ENCODE data around the gene LRP1B.

The LRP1B gene

DNA sequence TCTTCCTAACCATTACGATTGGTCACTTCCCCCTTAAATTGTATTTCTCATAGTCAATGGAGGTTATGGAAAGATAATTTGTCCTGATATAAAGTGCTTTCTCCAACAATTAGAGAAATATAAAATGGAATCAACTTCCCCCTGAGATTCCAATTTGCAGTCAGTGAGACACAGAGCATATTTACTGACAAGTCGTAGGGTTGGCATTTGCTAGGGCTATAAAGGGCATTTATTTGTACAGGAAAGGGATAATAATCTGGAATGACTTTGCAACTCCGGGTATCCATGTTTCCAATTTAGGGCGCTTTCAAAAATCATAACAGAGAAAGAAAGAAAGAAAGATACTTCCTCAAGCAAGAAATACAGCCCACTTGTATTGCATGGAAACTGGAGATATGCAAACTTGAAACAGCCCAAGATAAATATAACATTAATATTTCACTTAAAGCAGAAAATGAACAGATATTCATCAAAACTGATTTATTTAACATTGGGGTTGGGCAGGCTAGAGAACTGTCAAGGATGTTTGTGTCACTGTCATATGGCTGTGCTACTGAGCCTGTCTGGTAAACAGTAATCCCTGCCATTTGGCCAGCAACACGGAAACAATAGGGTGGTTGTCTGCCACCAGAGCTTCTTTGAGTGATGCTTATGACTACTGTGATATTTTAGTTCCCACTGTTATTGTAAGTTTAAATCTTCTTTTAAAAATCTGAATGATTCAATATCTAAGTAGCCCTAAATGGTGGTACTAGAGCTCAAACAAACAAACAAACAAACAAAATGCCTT is 621.8 kb downstream of the LRP1B start:
- DNase-seq (ENCODE audit: low spot score) = no peak

DNA sequence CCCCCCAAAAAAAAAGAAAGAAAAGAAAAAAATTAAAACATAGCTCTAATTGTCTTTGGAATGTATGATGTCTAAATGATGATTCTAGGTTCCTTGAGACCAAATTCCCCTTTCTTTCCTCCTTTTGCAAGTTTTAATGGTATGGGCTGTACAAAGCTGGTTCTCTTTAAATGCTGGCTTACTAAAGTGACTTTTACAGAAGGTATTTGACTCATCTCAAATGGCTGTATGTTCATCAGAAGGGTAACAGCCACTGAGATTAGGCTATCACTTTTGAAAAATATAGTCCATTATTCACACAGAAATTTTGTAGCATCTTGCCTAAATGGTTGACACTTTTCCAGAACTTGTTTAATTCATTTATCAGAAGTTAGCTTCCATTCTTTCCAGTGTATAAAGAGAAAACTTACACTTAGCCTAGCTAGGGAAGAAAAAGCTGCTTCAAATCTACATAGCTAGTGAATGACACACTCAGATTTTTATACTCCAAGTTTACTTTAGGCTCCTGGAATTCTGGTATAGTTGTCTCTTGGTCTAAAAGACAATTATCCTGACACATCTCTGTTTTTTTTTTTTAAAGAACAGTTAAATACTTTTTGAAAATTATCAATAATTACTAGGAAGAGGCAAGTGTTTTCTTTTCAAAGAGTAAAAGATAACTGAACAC is 622.6 kb downstream of the LRP1B start:
- DNase-seq (ENCODE audit: low spot score) = no peak

DNA sequence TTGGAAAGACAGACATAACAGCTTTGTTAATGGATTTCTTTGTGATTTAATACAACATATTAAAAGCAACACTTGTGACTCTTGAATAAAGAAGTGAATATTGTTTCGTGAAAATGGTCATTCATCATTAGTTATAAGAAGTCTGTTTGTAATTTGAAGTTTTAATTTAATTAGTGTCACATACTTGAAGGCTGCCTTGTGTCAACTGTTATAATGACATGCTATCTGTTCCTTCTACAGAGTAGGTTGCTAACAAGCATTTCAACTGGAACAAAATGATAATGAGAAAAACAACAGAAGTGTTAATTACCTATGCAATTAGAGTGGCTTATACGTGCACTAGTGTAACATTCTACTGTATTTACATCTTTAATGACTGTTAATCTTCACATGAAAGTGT is 624.7 kb downstream of the LRP1B start:
- DNase-seq (ENCODE audit: low spot score) = no peak

DNA sequence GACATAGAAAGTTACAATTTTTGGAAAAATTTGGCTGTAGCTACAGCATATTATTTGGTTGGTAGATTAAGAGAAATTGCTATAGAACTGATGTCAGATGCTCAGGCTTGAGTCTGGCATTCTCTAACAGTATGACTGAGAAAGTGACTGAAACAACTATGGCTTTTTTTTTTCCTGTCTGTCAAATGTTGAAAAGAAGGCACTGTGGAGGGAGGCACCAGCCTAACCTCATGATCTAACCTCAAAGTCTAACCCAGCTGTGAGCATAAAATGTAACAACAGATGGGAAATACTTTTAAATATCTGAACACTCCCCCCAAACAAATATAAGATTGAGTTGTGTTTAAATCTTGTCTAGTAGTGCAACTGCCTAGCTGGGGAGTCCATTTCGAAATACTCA is 629.1 kb downstream of the LRP1B start:
- no peak for DNase-seq (ENCODE audit: low spot score)

DNA sequence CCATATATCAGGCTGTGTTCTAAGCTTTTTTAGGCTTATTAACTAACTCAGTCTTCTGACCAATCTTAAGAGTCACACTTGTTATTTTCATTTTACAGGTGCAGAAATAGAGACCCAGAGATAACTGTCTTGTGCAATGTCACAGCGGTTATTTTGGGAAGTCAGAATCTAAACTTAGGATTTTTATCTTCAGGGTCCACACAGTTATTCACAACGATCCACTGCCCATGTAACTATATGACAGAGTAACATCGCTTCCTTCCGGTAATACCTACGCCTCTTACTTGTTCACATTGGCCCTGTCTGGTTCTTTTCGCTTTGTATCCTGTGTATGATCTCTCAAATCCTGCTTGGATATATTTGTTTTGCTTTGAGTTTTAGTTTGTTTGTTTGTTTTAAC is 631.7 kb downstream of the LRP1B start:
- no peak for DNase-seq (ENCODE audit: low spot score)

DNA sequence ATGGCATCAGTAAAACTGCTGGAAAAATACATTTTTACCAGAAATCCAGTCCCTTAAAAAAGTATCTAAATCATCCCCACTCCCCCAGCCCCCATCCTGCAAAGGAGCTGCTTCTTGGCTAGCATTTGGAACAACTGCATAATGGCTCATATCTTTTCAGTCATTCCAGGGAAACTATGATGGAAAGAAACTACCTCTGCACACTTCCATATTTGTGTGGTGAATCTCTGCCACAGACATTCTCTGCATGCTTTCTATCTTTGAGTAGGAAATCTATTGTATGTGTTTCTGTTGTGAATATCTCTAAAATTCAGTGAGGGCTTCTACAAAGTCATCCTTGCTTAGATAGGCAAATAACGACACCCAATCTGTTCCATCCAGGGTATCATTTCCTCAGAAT is 632.3 kb downstream of the LRP1B start:
- no peak for DNase-seq (ENCODE audit: low spot score)

DNA sequence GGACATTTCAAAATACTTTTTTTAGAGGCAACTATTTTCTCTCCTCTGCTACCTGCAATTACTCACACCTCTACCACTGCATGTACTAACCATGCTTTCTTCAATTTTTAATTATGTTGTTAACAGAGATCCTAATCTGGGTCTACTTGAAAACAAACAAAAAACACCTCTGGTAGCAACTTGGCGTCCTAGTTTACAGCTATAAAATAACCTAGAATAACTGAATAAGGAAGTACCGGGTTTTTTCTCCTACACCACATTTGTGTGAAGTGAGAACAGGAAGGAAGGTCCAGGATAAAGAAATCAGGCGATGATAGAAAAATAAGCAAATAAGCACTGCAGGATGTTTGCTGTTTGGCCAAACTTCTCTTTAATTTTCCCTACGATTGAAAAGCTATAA is 633.5 kb downstream of the LRP1B start:
- DNase-seq (ENCODE audit: low spot score) = no peak

DNA sequence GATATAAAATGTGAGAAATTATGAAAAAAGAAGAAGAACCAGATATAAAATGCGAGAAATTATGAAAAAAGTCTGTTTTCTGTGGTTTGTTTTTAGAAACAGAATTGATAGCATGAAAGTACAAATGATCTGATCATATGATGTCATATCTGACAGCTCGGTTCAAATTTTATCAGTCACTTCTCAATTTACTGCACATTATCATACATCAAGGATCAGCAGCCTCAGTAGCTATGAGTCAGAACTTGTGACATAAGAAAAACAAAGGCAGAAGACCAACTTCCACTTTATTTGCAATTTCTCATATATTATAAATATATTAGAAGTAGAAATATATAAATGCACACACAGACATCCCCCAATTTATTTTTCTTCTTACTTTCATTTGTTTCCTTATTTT is 634.0 kb downstream of the LRP1B start:
- no peak for DNase-seq (ENCODE audit: low spot score)

DNA sequence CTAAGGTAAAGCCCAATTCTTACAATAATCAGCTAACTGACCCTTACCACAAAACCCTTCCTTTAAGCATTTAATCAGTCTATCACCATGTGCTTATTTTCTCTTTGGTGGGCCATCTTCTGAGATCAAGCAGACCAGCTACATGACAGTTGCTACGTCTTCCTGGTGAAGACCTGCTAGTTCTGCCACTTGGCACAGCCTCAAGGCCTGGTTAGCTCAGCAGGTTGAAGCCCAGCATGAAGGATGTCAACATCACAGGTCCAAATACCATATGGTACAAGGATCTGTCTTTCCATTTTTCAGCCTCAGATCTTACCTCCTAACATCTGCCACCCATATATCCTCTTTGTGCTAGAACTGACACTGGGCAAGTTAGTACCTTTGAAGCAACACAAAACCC is 636.9 kb downstream of the LRP1B start:
- no peak for DNase-seq (ENCODE audit: low spot score)

DNA sequence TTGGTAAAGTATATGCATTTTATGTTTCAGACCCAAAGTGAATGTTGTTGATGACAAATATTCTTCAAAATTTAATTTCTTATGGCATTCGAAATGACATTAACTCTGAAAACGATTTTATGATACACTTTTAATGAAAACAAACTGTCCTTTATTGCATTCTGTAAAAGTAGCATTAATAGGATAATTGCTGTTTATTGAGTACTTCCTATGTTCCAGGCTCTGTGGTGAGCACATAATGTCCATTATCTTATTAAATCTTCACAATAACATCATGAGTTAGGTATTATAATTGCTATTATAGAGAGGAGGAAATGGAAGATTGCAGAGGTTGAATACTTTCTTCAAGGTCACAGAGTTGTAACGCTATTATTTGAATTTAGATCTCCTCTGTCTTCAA is 638.0 kb downstream of the LRP1B start:
- DNase-seq (ENCODE audit: low spot score) = no peak

DNA sequence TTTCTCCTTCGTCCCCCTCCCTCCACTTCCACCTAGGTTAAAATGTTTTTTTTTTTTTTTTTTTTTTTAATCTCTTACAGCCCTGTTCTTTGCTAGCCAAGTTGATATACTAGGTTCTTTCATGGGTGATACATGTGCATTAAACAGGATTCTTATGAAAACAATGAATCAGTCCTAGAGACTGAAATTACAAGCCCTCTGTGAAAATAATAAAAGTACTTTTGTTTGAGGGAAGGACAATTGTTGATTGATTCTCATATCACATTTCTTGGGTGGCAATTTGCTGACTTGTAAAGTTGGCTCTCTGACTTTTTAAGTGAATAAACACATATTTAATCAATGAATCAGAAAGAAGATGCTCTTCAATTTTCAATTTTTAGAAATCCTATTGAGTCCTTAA is 639.9 kb downstream of the LRP1B start:
- DNase-seq (ENCODE audit: low spot score) = no peak

DNA sequence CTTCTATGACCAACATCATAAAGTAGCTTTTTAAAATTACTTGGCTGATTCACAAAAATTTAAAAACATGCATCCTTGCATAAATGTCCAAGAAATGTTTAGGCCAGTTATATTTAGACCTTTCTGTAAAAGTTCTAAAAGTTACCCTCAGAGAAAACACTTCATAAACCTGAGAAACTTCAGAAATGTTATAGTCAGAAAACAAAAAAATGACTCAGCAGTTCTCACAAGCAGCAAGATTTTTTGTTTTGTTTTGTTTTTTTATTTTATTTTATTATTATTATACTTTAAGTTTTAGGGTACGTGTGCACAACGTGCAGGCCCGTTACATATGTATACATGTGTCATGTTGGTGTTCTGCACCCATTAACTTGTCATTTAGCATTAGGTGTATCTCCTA is 648.1 kb downstream of the LRP1B start:
- no peak for DNase-seq (ENCODE audit: low spot score)

DNA sequence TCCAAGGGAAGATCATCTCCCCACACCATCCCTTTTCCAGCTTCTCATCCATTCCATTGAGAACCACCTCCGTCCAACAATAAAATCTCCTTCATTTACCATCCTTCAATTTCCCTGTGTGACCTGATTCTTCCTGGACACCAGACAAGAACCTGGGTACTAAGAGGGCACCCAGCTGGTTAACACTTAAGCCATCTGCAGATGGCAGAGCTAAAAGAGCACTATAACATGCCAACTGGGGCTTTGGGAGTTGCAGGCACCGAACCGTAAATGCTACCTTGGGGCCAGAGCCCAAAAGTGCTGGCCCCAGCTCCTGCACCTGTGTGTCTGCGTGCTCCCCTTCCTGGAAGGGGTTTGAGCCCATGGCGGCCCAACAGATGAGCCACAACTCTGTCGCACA is 655.0 kb downstream of the LRP1B start:
- DNase-seq (ENCODE audit: low spot score) = no peak

DNA sequence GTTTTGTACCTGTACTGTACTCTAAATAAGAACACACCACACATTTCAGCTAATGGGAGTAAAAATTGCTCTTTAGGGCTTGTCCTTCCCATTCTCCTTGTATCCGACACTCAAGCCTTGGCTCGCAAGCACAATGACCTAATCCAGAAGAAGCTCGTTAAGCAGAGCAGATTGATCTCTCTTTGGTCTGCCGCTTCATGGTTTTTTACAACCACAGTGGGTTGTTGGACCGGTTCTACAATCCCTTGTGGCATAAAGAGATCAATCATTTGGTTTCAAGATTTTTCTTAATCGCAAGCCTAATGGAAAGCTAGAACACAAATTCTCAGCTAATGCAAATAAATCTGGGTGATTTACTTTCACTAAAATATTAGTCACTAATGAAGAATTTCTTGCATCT is 662.1 kb downstream of the LRP1B start:
- no peak for DNase-seq (ENCODE audit: low spot score)

DNA sequence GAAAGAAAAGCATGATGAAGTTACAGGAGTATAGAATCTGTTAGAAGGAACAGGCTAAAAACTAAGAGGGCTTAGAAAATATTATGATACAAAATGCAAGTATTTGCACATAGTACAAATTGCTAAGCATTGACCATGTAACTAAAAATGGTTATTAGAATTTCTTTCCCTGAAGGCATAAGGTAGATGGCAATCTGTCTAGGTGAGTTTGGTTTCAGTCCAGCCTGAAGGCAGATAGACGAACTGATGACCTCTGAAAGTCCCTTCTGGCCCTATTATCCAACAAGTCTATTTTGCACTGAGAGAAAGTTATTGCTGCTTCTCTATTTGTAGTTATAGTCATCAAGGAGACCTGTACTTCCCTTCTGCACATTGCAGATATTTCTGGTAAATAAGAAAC is 663.5 kb downstream of the LRP1B start:
- DNase-seq (ENCODE audit: low spot score) = no peak

DNA sequence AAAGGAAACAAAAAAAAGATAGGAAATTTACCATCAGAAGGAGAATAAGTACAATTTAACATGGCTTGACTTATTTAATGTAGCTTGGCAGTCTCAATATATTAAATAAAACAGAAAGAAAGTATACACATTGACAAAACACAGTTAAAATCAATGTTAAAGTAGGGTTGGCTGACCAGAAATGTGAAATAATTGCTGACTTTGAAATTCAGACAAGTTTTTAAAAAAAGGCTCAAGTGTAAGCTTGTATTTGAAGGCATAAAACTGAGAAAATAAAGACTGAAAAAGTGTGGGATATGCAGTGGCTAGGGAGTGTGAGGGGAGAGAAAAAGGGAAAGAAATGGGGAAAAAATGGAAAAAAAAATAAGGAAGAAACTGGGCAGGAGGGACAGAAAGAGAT is 665.8 kb downstream of the LRP1B start:
- no peak for DNase-seq (ENCODE audit: low spot score)

DNA sequence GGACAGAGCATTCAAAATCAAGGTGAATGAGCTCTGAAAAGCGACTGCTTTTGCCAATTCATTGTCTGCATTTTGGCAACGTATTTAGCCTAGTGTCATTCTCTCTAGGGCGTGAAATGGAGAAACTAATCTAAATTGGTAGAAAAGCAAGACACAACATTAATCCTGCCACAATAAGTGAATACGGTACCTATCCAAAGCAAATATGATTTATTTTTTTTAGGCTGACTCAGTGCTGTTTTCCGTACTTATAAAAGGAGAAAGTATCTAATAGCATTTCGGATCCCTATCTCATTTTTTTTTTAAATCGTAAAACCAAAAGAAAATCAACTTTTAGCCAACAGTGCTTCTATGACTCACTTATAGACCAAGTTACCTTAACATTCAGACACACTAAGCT is 672.5 kb downstream of the LRP1B start:
- no peak for DNase-seq (ENCODE audit: low spot score)

DNA sequence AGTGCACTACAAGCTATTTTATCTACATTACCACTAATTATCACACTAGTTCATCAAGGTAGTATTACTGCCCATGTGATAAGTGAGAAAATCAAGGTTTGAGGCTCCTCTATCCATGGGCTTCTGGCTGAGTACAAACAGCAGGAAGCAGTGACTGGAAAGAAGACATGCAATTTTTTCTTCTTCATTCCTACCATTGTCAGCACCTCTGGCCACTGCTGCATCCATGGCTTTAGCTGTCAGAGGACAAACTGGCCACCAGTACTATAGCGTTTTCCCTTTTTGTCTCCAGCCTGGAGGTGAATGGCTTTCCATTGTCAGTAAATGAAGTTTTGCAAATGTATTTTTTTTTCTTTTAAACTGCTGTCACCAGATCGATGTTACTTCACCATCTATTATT is 674.9 kb downstream of the LRP1B start:
- DNase-seq (ENCODE audit: low spot score) = no peak

DNA sequence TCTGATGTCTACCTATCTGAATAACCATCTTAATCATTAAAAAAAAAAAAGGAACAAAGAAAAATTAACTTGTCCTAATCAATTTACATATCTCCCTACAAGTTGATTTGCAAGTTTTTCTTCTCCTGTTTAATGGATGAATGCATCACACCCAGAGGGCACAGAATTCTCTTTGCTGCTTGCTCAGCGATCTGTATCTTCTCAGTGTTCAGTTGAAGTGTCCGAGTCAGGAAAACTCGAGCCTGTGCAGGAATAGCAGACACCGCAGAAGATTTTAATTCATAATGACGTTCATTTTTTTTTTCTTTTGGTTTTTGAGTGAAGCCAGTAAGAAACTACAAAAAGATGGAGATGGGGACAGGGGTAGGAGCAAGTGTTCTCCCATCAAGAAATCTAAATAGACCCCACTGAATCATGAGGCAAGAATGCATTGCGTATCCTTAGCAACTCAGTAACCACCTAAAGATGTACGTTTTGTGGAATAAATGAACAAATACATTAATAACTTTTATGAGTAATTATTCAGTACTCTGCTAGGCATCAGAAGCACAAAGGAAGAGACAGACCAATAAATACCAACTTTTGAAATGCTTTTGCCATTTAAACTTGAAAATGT is 675.5 kb downstream of the LRP1B start:
- no peak for DNase-seq (ENCODE audit: low spot score)

DNA sequence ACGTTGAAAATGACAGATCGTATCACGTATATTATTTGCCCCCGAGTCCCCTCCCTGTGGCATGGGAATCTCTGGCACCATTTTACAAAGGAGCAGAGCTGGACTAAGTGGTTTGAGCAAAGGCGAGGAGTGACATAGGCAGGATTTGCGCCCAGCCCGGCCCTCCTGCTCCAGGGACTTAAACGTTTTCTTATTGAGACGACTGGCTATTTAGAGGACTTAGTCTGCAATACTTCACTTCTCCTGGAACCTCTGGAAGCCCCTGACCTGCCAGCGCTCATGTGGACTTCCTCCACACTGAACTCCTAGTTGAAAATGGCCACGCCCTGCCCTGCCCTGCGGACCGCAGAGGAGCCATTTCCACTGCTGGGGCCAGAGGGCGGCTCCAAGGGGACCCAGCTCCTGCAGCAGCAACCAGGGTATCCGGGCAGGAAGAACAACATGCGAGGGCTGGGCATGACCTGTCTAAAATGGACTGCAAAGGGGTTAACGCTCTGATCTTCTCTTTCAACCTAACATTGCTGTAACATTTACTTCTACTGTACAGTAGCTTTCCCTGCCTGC is 690.7 kb downstream of the LRP1B start:
- DNase-seq (ENCODE audit: low spot score) = no peak

DNA sequence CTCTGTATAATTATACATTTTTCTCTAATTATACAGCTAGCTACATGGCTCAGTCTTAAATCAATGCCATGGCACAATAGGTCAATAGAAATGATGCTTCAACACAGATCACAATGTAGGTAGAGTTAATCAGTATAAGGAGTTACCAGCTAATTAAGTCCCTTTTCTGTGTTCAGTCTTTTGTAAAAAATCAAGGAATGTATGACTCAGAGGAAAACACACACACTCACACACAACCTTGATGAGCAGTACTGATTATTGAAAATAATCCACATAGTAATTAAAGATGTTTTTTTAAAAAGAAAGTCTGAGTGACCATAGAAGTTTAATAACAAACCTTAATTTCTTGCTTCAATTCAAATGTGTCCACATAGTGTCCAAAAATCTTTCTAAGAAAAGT is 691.3 kb downstream of the LRP1B start:
- no peak for DNase-seq (ENCODE audit: low spot score)

DNA sequence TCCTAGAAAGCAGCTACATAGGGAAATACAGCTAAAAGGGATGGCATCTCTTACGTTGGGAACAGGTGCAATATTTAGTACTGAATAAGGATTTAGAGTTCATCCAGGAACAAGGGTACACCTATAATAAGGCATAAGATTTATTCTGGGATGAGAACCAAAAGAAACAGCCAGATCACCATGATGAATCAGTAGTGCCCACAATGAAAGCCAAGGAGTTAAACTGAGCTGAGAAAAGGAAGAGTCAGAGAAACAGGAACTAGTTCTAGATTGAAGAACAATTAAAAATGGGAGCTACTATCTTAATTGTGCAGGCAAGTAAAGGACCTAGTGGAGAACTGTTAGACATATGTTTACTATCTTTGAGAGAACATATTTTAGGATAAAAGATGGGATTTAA is 692.3 kb downstream of the LRP1B start:
- no peak for DNase-seq (ENCODE audit: low spot score)

DNA sequence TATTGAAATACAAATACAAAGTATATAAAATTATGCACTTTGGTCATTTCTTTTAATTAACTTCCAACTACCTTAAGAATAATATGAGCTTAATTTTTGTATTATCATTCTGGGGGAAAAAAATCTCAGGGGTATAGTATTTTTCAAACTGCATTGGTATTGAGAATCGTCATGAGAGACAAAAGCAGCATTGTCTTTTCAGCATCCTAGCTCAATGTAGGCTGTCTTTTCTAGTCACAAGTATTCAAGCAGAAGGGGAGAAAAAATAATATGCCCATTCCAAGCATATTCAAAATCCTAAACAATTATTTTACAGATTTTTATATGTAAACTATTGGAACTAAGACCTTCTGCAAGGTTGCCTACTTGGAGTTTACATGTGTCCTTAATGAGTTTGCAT is 693.3 kb downstream of the LRP1B start:
- no peak for DNase-seq (ENCODE audit: low spot score)
